NCI-H1930 (cell line): ENCODE results near the gene GALR2.

Source experiments
- DNase-seq, 2 experiments: peaks; one replicate each; lab custom pipeline; 2025; lab: John Stamatoyannopoulos, UW

Gene GALR2

GRCh38 chr17:76079956-76080767 is 5.6 kb downstream of the GALR2 start:
- DNase-seq: no peak

GRCh38 chr17:76080768-76081287 is 6.2 kb downstream of the GALR2 start:
- DNase-seq: no peak

GRCh38 chr17:76081295-76082210 is 7.0 kb downstream of the GALR2 start:
- no peak for DNase-seq

GRCh38 chr17:76082326-76083251 is 8.0 kb downstream of the GALR2 start:
- DNase-seq: no peak

GRCh38 chr17:76083536-76084182 is 9.1 kb downstream of the GALR2 start:
- DNase-seq: no peak

GRCh38 chr17:76085066-76085730 is 10.6 kb downstream of the GALR2 start:
- DNase-seq: no peak

- no peak for DNase-seq
Observed at GRCh38 chr17:76085731-76086366, 11.3 kb downstream of the GALR2 start.

GRCh38 chr17:76086384-76086783 is 11.8 kb downstream of the GALR2 start:
- DNase-seq: no peak

- no peak for DNase-seq
Observed at GRCh38 chr17:76087531-76087930, 12.9 kb downstream of the GALR2 start.

- no peak for DNase-seq
Observed at GRCh38 chr17:76088041-76088867, 13.7 kb downstream of the GALR2 start.

- no peak for DNase-seq
Observed at GRCh38 chr17:76088868-76089576, 14.4 kb downstream of the GALR2 start.

GRCh38 chr17:76089680-76090516 is 15.3 kb downstream of the GALR2 start:
- DNase-seq: no peak

- no peak for DNase-seq
Observed at GRCh38 chr17:76090517-76091129, 16.0 kb downstream of the GALR2 start.

GRCh38 chr17:76091526-76092286 is 17.1 kb downstream of the GALR2 start:
- DNase-seq: no peak

- DNase-seq: no peak
Observed at GRCh38 chr17:76092526-76093413, 18.2 kb downstream of the GALR2 start.
